Panc1 (cell line): ENCODE results near the gene ASXL3. TPM values are rescaled to one million over a fixed set of nuclear protein-coding genes. Genes with fewer than 3 reads are reported as not detected.

Experiments used
- ATAC-seq: fragments of 200-7000 bp; cut with Tn5 transposase; 2 replicates; pipeline ENCODE4 v1.9.1; 2020; ENCODE audit warnings: mild to moderate bottlenecking, moderate library complexity
- BruUV-seq: library from RNA; stranded (reverse); fragments of 400-500 nt; replicated peaks from 2 replicates; lab custom pipeline; 2021; lab: Mats Ljungman, UMichigan
- CTCF ChIA-PET: fragments of 300-600 bp; sonication (Branson Sonifier 250); formaldehyde crosslinking; loops from one replicate; lab custom pipeline; 2022; ENCODE audit warnings: antibody characterized with exemption; lab: Charles Lee
- POLR2A ChIA-PET: fragments of 300-600 bp; sonication (Branson Sonifier 250); formaldehyde crosslinking; loops from one replicate; lab custom pipeline; 2022; ENCODE audit warnings: antibody characterized with exemption; lab: Charles Lee
- DNase-seq: peaks from one replicate; pipeline ENCODE4 v3.0.0-alpha.2; 2010; ENCODE audit warnings: low read depth, low spot score
- H3K27ac ChIP-seq: 2 replicates; pipeline ENCODE4 v1.5.1; 2011; ENCODE audit warnings: mild to moderate bottlenecking, low read length, inconsistent platforms
- H3K27me3 ChIP-seq: fragments of 200-500 bp; sonication (Bioruptor generic); 2 replicates; pipeline ENCODE4 v1.6.0; 2014; ENCODE audit warnings: low read length, inconsistent platforms; ENCODE audit not compliant: control insufficient read depth, insufficient read depth
- H3K36me3 ChIP-seq: fragments of 200-500 bp; sonication (Bioruptor generic); 2 replicates; pipeline ENCODE4 v1.5.1; 2014; ENCODE audit warnings: inconsistent platforms, mild to moderate bottlenecking, low read length, moderate library complexity; ENCODE audit not compliant: control insufficient read depth, insufficient read depth
- H3K4me1 ChIP-seq: 2 replicates; pipeline ENCODE4 v1.5.1; 2011; ENCODE audit warnings: inconsistent platforms, mild to moderate bottlenecking, low read length, moderate library complexity; ENCODE audit not compliant: control insufficient read depth, insufficient read depth
- H3K4me3 ChIP-seq, 2 experiments: 2 replicates each; pipeline ENCODE4 v1.5.1; 2011 to 2012; ENCODE audit warnings: low read depth in 2 of 2, low read length in 2 of 2, mild to moderate bottlenecking in 2 of 2, inconsistent platforms in 1 of 2, moderate library complexity in 1 of 2
- H3K9me3 ChIP-seq: fragments of 200-500 bp; sonication (Bioruptor generic); 2 replicates; pipeline ENCODE4 v1.5.1; 2014; ENCODE audit warnings: low read depth, mild to moderate bottlenecking, inconsistent platforms, low read length, moderate library complexity; ENCODE audit not compliant: control insufficient read depth, insufficient read depth
- POLR2AphosphoS5 ChIP-seq: IDR thresholded peaks from 2 replicates; pipeline ENCODE4 v1.6.1; 2012; ENCODE audit warnings: mild to moderate bottlenecking, low read depth, low read length, moderate library complexity
- SIN3A ChIP-seq: IDR thresholded peaks from 2 replicates; pipeline ENCODE4 v1.6.1; 2012; ENCODE audit warnings: low read depth, mild to moderate bottlenecking, low read length, moderate library complexity, borderline replicate concordance; ENCODE audit not compliant: insufficient read depth
- TCF7L2 ChIP-seq: IDR thresholded peaks from 2 replicates; pipeline ENCODE4 v1.6.1; 2011; ENCODE audit warnings: mild to moderate bottlenecking, low read depth, low read length, inconsistent platforms
- in situ Hi-C: cut with HindIII; loops from 2 replicates; pipeline ENCODE4 v1.10.0; 2016; ENCODE audit warnings: low sequenced_read_pairs, low pct_unique_long_range_greater_than_20kb
- intact Hi-C: fragments of 100-400 bp; cut with micrococcal nuclease; formaldehyde crosslinking; loops from one replicate; pipeline ENCODE4 v1.10.0; 2022; ENCODE audit not compliant: unreplicated experiment
- total RNA-seq: library from RNA; stranded (reverse); gene quantifications from one replicate; pipeline ENCODE4 v1.2.1, GENCODE V29; 2021; ENCODE audit not compliant: unreplicated experiment
- TF ChIP-seq, protein P1 (sequence below): fragments of 450-650 bp; IDR thresholded peaks from 2 replicates; pipeline ENCODE4 v1.5.1; 2017; ENCODE audit warnings: mild to moderate bottlenecking
- TF ChIP-seq, protein P2 (sequence below), 2 experiments: IDR thresholded peaks; 2 replicates each; pipeline ENCODE4 v1.6.1; 2011 to 2012; ENCODE audit warnings: low read depth in 2 of 2, control low read depth in 1 of 2, low read length in 1 of 2, mild to moderate bottlenecking in 1 of 2, moderate library complexity in 1 of 2; ENCODE audit not compliant: insufficient read depth in 1 of 2

Gene ASXL3
- total RNA-seq, 1 experiment from 2014 or later, result 0.74 TPM

DNA sequence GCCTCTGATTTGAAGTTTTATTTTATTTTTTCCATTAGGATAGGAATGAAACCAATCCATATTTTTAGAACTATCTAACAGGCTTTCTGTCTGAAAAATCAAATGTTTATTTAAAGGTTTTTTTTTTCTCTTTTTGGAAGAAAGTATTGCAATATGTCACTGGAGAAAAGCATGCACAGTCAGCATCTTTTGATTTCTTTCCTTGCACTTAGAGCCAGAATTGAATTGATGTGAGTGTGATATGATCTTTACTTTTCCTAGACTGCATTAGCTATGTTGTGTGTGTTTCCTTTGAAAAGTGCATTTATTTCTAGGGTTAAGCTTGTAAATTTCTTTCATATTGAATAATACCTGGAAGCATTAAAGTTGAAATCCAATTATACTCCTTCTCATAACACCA lies 87.6 kb downstream of the ASXL3 start:
- ChIA-PET CTCF (no interaction called here), POLR2A (no interaction called here)
- BruUV-seq, result no TSS peak
- H3K4me1 ChIP-seq, result no peaks in the 10 kb centered on the region
- intact Hi-C loops, result no loop called here
- H3K36me3 ChIP-seq, result no peaks in the 10 kb centered on the region; the same call in 1 of the 2 replicates
- no peaks in the 10 kb centered on the region for H3K9me3 ChIP-seq
- no peak overlapping the region for H3K4me3 ChIP-seq
- no peak for DNase-seq
- no peak overlapping the region for H3K27ac ChIP-seq
- TF ChIP-seq POLR2AphosphoS5, result no peak
- TF ChIP-seq TCF7L2, result no peak
- TF ChIP-seq, protein P1, sequence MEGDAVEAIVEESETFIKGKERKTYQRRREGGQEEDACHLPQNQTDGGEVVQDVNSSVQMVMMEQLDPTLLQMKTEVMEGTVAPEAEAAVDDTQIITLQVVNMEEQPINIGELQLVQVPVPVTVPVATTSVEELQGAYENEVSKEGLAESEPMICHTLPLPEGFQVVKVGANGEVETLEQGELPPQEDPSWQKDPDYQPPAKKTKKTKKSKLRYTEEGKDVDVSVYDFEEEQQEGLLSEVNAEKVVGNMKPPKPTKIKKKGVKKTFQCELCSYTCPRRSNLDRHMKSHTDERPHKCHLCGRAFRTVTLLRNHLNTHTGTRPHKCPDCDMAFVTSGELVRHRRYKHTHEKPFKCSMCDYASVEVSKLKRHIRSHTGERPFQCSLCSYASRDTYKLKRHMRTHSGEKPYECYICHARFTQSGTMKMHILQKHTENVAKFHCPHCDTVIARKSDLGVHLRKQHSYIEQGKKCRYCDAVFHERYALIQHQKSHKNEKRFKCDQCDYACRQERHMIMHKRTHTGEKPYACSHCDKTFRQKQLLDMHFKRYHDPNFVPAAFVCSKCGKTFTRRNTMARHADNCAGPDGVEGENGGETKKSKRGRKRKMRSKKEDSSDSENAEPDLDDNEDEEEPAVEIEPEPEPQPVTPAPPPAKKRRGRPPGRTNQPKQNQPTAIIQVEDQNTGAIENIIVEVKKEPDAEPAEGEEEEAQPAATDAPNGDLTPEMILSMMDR, result no peak
- TF ChIP-seq, protein P2, sequence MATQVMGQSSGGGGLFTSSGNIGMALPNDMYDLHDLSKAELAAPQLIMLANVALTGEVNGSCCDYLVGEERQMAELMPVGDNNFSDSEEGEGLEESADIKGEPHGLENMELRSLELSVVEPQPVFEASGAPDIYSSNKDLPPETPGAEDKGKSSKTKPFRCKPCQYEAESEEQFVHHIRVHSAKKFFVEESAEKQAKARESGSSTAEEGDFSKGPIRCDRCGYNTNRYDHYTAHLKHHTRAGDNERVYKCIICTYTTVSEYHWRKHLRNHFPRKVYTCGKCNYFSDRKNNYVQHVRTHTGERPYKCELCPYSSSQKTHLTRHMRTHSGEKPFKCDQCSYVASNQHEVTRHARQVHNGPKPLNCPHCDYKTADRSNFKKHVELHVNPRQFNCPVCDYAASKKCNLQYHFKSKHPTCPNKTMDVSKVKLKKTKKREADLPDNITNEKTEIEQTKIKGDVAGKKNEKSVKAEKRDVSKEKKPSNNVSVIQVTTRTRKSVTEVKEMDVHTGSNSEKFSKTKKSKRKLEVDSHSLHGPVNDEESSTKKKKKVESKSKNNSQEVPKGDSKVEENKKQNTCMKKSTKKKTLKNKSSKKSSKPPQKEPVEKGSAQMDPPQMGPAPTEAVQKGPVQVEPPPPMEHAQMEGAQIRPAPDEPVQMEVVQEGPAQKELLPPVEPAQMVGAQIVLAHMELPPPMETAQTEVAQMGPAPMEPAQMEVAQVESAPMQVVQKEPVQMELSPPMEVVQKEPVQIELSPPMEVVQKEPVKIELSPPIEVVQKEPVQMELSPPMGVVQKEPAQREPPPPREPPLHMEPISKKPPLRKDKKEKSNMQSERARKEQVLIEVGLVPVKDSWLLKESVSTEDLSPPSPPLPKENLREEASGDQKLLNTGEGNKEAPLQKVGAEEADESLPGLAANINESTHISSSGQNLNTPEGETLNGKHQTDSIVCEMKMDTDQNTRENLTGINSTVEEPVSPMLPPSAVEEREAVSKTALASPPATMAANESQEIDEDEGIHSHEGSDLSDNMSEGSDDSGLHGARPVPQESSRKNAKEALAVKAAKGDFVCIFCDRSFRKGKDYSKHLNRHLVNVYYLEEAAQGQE (IDR thresholded peaks at IDR 0.05; ENCODE audit: insufficient read depth in 1 of 2, low read depth in 2 of 2, low read length in 1 of 2), result no peak
- no peak for TF ChIP-seq SIN3A
- in situ Hi-C loops, result no loop called here
- ATAC-seq, result no peak
- H3K27me3 ChIP-seq, result no peaks in the 10 kb centered on the region

DNA sequence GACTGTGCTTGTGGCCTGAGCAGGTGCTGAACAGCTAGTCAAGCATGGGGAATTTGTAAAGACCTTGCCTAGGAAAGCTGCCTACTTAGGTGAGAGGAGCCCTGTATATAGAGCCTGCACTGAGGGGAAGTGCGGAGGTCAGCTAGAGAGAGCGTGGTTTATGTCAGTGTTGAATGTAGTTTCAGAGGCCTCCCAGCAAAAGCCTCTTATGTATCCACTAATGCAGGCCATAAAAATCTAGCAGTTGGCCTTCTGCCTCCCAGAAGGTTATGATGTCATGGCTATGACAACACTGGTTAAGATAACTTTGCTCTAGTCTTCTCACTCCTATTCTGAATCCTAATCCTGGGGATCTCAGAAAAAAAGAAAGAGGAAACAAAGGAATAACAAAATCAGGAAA lies 88.9 kb downstream of the ASXL3 start:
- ChIA-PET POLR2A (no interaction called here), CTCF (no interaction called here)
- DNase-seq (no peak), ATAC-seq (no peak)
- H3K27me3 ChIP-seq, result no peaks in the 10 kb centered on the region
- TF ChIP-seq SIN3A (no peak), POLR2AphosphoS5 (no peak), TCF7L2 (no peak)
- TF ChIP-seq, protein P2 (IDR thresholded peaks at IDR 0.05; ENCODE audit: insufficient read depth in 1 of 2, low read depth in 2 of 2, low read length in 1 of 2), result no peak
- TF ChIP-seq, protein P1, result no peak
- H3K4me1 ChIP-seq, result no peaks in the 10 kb centered on the region
- H3K27ac ChIP-seq, result no peak overlapping the region
- H3K4me3 ChIP-seq, result no peak overlapping the region
- no TSS peak for BruUV-seq
- H3K9me3 ChIP-seq, result no peaks in the 10 kb centered on the region
- no peaks in the 10 kb centered on the region for H3K36me3 ChIP-seq
- intact Hi-C loops (no loop called here), in situ Hi-C loops (no loop called here)
